Gastroesophageal sphincter (tissue), 4 donors: ENCODE data around the gene VGLL1. TPM values are rescaled to one million over a fixed set of nuclear protein-coding genes. Genes with fewer than 3 reads are reported as not detected.

Source experiments
- ATAC-seq: fragments of 150-250 bp; one replicate; pipeline ENCODE4 v1.9.1; 2016; ENCODE audit warnings: mild to moderate bottlenecking, moderate library complexity
- H3K27ac ChIP-seq, 4 donors: fragments of 200-600 bp; sonication (generic) in 3 of 4; 1 replicate in 3 of 4; 2 replicates in 1 of 4; pipeline ENCODE4 v1.5.1; 2016 to 2019
- H3K27me3 ChIP-seq: fragments of 200-600 bp; sonication (generic); one replicate; pipeline ENCODE4 v1.5.1; 2019
- H3K36me3 ChIP-seq, 2 donors: fragments of 200-600 bp; sonication (generic); one replicate each; pipeline ENCODE4 v1.5.1; 2019; ENCODE audit warnings: control low read depth in 1 of 2
- H3K4me1 ChIP-seq, 3 donors: fragments of 200-600 bp; sonication (generic); 1 replicate in 2 of 3; 2 replicates in 1 of 3; pipeline ENCODE4 v1.5.1; 2016 to 2019; ENCODE audit warnings: control low read depth in 2 of 3
- H3K4me3 ChIP-seq, 2 donors: fragments of 200-600 bp; sonication (generic); one replicate each; pipeline ENCODE4 v1.5.1; 2019; ENCODE audit warnings: mild to moderate bottlenecking in 1 of 2, moderate library complexity in 1 of 2
- H3K9me3 ChIP-seq, 3 donors: fragments of 200-600 bp; sonication (generic); one replicate each; pipeline ENCODE4 v1.5.1; 2017 to 2019; ENCODE audit warnings: control low read depth in 2 of 3
- EP300 ChIP-seq: sonication (generic); formaldehyde crosslinking; IDR thresholded peaks from one replicate; pipeline ENCODE4 v1.6.1; 2017; ENCODE audit warnings: antibody characterized with exemption, mild to moderate bottlenecking
- POLR2A ChIP-seq, 2 donors: fragments of 450-650 bp; IDR thresholded peaks; one replicate each; pipeline ENCODE4 v1.6.1; 2017; ENCODE audit warnings: antibody characterized with exemption in 2 of 2, mild to moderate bottlenecking in 2 of 2, moderate library complexity in 1 of 2
- POLR2AphosphoS5 ChIP-seq: sonication (generic); formaldehyde crosslinking; IDR thresholded peaks from one replicate; pipeline ENCODE4 v1.6.1; 2017; ENCODE audit warnings: antibody characterized with exemption
- WGBS, 2 donors: methylation state at CpG; one replicate each; pipeline ENCODE4 v1.1.5; 2018; ENCODE audit warnings: low coverage in 1 of 2; 5-methylcytosine and 5-hydroxymethylcytosine counted together
- total RNA-seq, 4 donors: library from RNA; depleted of rRNA; stranded (reverse); fragments of >200 nt; gene quantifications; one replicate each; pipeline ENCODE4 v1.1.0, GENCODE V29; 2016
- TF ChIP-seq, protein P1 (sequence below), 4 experiments: fragments of 200-600 bp in 2 of 4; fragments of 450-650 bp in 2 of 4; sonication (generic) in 1 of 4; IDR thresholded peaks; one replicate each; pipeline ENCODE4 v1.5.1; 2017 to 2019; ENCODE audit warnings: antibody characterized with exemption in 4 of 4, mild to moderate bottlenecking in 2 of 4, moderate library complexity in 2 of 4

VGLL1 gene
- total RNA-seq, 4 donors from 2014 or later: 0.87 TPM; not detected in 3

DNA sequence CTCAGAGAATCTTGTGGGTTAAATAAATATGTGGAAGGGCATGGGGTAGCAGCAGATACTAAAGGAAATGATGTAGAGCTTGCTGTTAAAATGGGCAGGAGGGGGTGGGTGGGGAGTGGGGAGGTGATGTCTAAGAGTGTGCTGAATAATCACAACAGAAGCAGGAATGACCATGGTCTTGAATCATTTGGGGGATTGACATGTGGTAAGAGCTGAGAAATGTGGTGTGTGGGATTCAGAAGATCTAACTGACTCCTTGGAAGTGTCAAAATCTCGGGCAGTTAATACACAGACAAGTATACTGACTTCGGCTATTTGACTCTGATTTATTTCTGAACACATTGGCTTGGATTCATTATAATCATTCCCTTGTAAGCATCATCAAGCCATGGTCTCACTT, 6.8 kb downstream of the VGLL1 start:
- Histone ChIP-seq H3K4me3 (no peak overlapping the region), H3K4me1 (no peaks in the 10 kb centered on the region), H3K9me3 (no peaks in the 10 kb centered on the region), H3K27ac (no peak overlapping the region), H3K36me3 (no peaks in the 10 kb centered on the region), H3K27me3 (no peaks in the 10 kb centered on the region)
- TF ChIP-seq EP300 (no peak), POLR2A (IDR thresholded peaks at IDR 0.05) (no peak), POLR2AphosphoS5 (no peak)
- TF ChIP-seq, protein P1, sequence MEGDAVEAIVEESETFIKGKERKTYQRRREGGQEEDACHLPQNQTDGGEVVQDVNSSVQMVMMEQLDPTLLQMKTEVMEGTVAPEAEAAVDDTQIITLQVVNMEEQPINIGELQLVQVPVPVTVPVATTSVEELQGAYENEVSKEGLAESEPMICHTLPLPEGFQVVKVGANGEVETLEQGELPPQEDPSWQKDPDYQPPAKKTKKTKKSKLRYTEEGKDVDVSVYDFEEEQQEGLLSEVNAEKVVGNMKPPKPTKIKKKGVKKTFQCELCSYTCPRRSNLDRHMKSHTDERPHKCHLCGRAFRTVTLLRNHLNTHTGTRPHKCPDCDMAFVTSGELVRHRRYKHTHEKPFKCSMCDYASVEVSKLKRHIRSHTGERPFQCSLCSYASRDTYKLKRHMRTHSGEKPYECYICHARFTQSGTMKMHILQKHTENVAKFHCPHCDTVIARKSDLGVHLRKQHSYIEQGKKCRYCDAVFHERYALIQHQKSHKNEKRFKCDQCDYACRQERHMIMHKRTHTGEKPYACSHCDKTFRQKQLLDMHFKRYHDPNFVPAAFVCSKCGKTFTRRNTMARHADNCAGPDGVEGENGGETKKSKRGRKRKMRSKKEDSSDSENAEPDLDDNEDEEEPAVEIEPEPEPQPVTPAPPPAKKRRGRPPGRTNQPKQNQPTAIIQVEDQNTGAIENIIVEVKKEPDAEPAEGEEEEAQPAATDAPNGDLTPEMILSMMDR (IDR thresholded peaks at IDR 0.05): no peak
- ATAC-seq: no peak
- 45 to 61% methylated on average over 2 of the region's 2 CpGs for WGBS, 2 donors

DNA sequence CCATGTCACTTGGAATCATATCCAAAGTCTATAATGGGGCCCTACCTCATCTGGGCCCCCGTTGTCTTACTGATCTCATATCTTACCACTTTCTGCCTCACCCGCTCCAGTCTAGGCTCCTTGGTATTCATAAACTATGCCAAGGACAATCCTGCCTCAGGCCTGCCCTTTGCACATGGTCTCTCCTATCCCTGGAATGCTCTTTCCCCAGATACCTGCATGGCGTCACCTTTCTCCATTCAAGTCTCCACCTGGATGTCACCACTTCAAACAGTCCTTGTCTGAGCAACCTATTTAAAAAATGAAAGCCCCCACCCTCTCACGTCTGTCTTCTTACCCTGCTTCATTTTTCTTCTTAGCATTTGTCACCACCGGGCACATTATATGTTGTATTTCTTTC, 8.2 kb downstream of the VGLL1 start:
- ATAC-seq: no peak
- no peak overlapping the region for H3K27ac ChIP-seq
- WGBS, 2 donors: 68 to 100% methylated on average over 3 to 5 of the region's 5 CpGs
- H3K4me1 ChIP-seq: no peaks in the 10 kb centered on the region
- no peaks in the 10 kb centered on the region for H3K27me3 ChIP-seq
- no peaks in the 10 kb centered on the region for H3K9me3 ChIP-seq
- no peaks in the 10 kb centered on the region for H3K36me3 ChIP-seq
- H3K4me3 ChIP-seq: no peak overlapping the region
- TF ChIP-seq, protein P1 (IDR thresholded peaks at IDR 0.05): no peak
- TF ChIP-seq EP300: no peak
- no peak for TF ChIP-seq POLR2AphosphoS5

DNA sequence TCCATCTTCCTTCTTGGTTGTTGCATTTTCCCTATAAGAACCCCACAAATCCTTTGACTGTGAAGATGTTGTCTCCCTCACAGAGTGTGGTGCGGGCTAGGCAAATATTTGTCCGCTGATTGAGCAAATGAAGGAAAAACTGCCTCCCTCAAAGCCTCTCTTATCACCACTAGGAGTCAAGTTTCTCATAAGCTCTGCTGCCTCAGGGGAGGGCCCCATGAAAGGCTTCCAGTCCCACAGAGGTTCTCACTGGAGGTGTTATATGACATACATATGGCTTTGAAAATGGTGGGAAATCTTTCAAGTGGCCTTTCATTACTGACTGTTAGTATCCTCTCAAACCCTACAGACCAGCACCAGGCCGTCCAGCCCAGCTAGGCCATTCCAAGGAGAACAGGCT, 9.3 kb downstream of the VGLL1 start:
- WGBS, 2 donors: 80% methylated on average over 2 of the region's 3 CpGs; no CpG with 5 or more reads in 1 of the 2 donors

DNA sequence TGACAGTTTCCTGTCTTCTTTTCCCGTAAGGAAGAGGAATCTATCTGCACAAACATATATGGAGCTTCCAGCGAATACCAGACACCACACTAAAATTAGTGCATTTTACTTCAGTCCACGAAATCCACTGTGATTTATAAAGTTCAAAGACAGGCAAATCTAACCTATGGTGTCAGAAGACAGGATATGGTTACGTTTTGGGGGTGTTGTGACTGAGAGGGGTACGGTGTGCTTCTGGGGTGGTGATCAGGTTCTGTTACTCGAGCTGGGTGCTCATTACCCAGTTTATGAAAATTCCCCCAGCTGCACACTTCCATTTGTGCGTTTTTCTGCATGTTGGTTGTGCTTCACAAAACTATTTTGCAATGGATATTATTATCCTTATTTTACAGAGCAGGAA, 10.3 kb downstream of the VGLL1 start:
- Histone ChIP-seq H3K27me3 (no peaks in the 10 kb centered on the region), H3K9me3 (no peaks in the 10 kb centered on the region), H3K4me3 (no peak overlapping the region), H3K4me1 (no peaks in the 10 kb centered on the region), H3K27ac (no peak overlapping the region), H3K36me3 (no peaks in the 10 kb centered on the region)
- ATAC-seq: no peak
- TF ChIP-seq POLR2AphosphoS5: no peak
- TF ChIP-seq POLR2A (IDR thresholded peaks at IDR 0.05): no peak
- no peak for TF ChIP-seq EP300
- TF ChIP-seq, protein P1 (IDR thresholded peaks at IDR 0.05): no peak
- 47 to 71% methylated on average over 6 to 7 of the region's 7 CpGs for WGBS, 2 donors

More for the DNA sequence above, 9.3 kb downstream of the VGLL1 start:
- Histone ChIP-seq H3K27ac (no peak overlapping the region), H3K4me1 (no peaks in the 10 kb centered on the region), H3K36me3 (no peaks in the 10 kb centered on the region), H3K4me3 (no peak overlapping the region), H3K9me3 (no peaks in the 10 kb centered on the region), H3K27me3 (no peaks in the 10 kb centered on the region)
- no peak for ATAC-seq
- no peak for TF ChIP-seq POLR2AphosphoS5
- no peak for TF ChIP-seq EP300
- TF ChIP-seq, protein P1 (IDR thresholded peaks at IDR 0.05): no peak
- no peak for TF ChIP-seq POLR2A (IDR thresholded peaks at IDR 0.05)

DNA sequence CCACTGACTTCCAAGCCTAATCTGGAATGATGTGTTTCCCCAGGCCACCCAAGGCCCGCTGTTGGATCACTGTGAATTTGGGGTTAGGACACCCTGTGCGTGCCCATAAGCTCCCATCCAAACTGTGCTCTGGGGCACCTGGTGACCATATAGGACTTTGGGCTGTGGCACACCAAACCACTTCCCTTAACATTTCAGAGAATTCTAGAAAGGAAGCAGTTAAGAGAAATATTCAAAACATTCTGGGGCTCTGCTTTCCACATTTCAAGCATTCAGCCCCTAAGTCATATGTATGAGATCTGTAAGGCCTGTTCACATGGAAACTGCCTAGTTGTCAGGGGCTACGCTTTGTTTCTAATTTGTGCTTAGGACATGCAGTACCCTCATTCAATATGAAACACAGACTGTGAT, 14.4 kb downstream of the VGLL1 start:
- Histone ChIP-seq H3K27me3 (no peaks in the 10 kb centered on the region), H3K4me3 (no peak overlapping the region), H3K36me3 (no peaks in the 10 kb centered on the region), H3K9me3 (no peaks in the 10 kb centered on the region), H3K27ac (no peak overlapping the region), H3K4me1 (no peaks in the 10 kb centered on the region)
- ATAC-seq: no peak
- WGBS, 2 donors: 67% methylated on average over 1 of the region's 3 CpGs; no CpG with 5 or more reads in 1 of the 2 donors
- TF ChIP-seq, protein P1 (IDR thresholded peaks at IDR 0.05): no peak
- TF ChIP-seq EP300 (no peak), POLR2AphosphoS5 (no peak), POLR2A (IDR thresholded peaks at IDR 0.05) (no peak)
